Measurements from ENCODE around the gene KPNA5. TPM values are rescaled to one million over a fixed set of nuclear protein-coding genes. Genes with fewer than 3 reads are reported as not detected.
"Not testable (repeated sequence)": the region's sequence is repeated elsewhere in the genome, so short reads cannot be mapped to it uniquely, and the experiment has no call there.

Gene KPNA5
- total RNA-seq, 2 donors from 2014 or later = 3.1 to 3.3 TPM

DNA sequence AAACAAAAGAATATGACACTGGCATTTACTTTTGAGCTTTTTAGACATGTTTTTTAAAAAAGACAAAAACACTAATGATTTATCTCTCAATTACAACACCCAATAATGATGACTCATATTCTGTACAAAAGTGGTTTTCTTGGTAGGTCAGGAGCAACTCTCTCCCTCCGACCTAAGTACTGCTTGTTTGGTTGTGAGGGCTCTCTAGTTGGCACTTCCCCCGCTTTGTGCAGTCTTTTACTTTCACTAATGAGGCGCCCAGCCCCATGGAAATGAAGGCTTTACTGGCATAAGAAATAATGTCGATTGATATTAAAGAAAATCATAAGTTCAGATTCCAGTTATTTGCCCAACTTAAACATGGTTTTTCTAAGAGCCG is 1.3 kb downstream of the KPNA5 start:
- H3K36me3 ChIP-seq (replicated peaks in 1 of 2; ENCODE audit: insufficient read depth in 1 of 2, low read depth in 2 of 2) = no peaks in the 10 kb centered on the region
- WGBS, 2 donors = 71 to 79% methylated on average over 5 of the region's 5 CpGs
- intact Hi-C loops (cut with DNase I) = no loop called here
- H3K27me3 ChIP-seq = no peaks in the 10 kb centered on the region
- H3K4me3 ChIP-seq = no peak overlapping the region
- H3K27ac ChIP-seq = peak overlapping the region in 1 of 4 donors; percentile 91
- H3K9me3 ChIP-seq = no peaks in the 10 kb centered on the region
- H3K4me1 ChIP-seq = no peaks in the 10 kb centered on the region
- DNase-seq = peak in 1 of 4 donors; percentile 13
- ATAC-seq = no peak
- TF ChIP-seq, protein P1, sequence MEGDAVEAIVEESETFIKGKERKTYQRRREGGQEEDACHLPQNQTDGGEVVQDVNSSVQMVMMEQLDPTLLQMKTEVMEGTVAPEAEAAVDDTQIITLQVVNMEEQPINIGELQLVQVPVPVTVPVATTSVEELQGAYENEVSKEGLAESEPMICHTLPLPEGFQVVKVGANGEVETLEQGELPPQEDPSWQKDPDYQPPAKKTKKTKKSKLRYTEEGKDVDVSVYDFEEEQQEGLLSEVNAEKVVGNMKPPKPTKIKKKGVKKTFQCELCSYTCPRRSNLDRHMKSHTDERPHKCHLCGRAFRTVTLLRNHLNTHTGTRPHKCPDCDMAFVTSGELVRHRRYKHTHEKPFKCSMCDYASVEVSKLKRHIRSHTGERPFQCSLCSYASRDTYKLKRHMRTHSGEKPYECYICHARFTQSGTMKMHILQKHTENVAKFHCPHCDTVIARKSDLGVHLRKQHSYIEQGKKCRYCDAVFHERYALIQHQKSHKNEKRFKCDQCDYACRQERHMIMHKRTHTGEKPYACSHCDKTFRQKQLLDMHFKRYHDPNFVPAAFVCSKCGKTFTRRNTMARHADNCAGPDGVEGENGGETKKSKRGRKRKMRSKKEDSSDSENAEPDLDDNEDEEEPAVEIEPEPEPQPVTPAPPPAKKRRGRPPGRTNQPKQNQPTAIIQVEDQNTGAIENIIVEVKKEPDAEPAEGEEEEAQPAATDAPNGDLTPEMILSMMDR (IDR thresholded peaks at IDR 0.05) = no peak
- TF ChIP-seq POLR2A (IDR thresholded peaks at IDR 0.05) = no peak

DNA sequence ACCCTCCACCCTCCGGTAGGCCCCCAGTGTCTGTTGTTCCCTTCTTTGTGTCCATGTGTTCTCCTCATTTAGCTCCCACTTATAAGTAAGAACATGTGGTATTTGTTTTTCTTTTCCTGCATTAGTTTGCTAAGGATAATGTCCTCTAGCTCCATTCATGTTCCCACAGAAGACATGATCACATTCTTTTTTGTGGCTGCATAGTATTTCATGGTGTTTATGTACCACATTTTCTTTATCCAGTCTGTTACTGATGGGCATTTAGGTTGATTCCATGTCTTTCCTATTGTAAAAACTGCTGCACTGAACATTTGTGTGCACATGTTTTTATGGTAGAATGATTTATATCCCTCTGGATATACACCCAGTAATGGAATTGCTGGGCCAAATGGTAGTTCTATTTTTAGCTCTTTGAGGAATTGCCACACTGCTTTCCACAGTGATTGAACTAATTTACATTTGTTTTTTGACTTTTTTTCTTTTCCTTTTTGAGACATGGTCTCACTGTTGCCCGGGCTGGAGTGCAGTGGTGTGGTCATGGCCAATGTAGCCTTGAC is 4.5 kb downstream of the KPNA5 start:
- no peak for DNase-seq
- intact Hi-C loops (cut with DNase I) = no loop called here
- H3K27ac ChIP-seq = no peak overlapping the region
- H3K4me3 ChIP-seq = no peak overlapping the region
- TF ChIP-seq, protein P1 (IDR thresholded peaks at IDR 0.05) = no peak
- no peak for TF ChIP-seq POLR2A (IDR thresholded peaks at IDR 0.05)
- no peaks in the 10 kb centered on the region for H3K9me3 ChIP-seq
- no peaks in the 10 kb centered on the region for H3K36me3 ChIP-seq (replicated peaks in 1 of 2; ENCODE audit: insufficient read depth in 1 of 2, low read depth in 2 of 2)
- H3K4me1 ChIP-seq = no peaks in the 10 kb centered on the region
- H3K27me3 ChIP-seq = no peaks in the 10 kb centered on the region
- 92 to 100% methylated on average over 2 of the region's 2 CpGs for WGBS, 2 donors
- no peak for ATAC-seq

DNA sequence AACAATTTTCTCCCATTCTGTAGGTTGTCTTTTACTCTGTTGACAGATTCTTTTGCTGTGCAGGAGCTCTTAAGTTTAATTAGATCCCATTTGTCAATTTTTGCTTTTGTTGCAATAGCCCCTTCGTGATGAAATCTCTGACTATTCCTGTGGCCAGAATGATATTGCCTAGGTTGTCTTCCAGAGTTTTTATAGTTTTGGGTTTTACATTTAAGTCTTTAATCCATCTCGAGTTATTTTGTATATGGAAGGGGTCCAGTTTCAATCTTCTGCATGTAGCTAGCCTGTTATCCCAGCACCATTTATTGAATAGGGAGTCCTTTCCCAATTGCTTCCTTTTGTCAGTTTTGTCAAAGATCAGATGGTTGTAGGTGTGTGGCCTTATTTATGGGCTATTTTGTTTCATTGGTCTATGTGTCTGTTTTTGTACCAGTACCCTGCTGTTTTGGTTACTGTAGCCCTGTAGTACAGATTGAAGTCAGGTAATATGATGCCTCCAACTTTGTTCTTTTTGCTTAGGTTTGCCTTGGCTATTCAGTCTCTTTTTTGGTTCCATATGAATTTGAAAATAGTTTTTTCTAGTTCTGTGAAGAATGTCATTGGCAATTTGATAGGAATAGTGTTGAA is 5.6 kb downstream of the KPNA5 start:
- H3K4me3 ChIP-seq; intact Hi-C loops (cut with DNase I); H3K9me3 ChIP-seq; H3K27ac ChIP-seq; H3K36me3 ChIP-seq (replicated peaks in 1 of 2; ENCODE audit: insufficient read depth in 1 of 2, low read depth in 2 of 2); H3K4me1 ChIP-seq; H3K27me3 ChIP-seq; DNase-seq; ATAC-seq: not testable (repeated sequence)
- WGBS, 2 donors = 75 to 84% methylated on average over 2 of the region's 2 CpGs

DNA sequence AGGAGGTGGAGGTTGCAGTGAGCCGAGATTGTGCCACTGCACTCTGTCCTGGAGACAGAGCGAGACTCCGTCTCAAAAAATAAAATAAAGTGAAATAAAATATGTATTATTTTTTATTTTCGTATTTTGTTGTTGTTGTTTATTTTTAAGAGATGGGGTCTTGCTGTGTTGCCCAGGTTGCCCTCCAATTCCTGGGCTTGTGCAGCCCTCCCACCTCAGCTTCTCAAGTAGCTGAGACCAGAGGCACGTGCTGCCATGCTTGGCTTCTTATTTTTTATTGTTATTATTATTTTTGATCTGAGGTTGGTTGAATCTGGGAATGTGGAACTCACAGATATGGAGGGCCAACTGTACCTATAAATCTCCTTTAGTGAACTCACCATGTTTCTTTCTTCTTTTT is 10.1 kb downstream of the KPNA5 start:
- TF ChIP-seq POLR2A (IDR thresholded peaks at IDR 0.05) = no peak
- TF ChIP-seq, protein P1 (IDR thresholded peaks at IDR 0.05) = no peak

DNA sequence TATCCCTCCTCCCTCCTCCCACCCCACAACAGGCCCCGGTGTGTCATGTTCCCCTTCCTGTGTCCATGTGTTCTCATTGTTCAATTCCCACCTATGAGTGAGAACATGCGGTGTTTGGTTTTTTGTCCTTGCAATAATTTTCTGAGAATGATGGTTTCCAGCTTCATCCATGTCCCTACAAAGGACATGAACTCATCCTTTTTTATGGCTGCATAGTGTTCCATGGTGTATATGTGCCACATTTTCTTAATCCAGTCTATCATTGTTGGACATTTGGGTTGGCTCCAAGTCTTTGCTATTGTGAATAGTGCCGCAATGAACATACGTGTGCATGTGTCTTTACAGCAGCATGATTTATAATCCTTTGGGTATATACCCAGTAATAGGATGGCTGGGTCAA is 11.9 kb downstream of the KPNA5 start:
- DNase-seq; H3K4me3 ChIP-seq; H3K36me3 ChIP-seq (replicated peaks in 1 of 2; ENCODE audit: insufficient read depth in 1 of 2, low read depth in 2 of 2); H3K27me3 ChIP-seq; H3K27ac ChIP-seq; ATAC-seq; H3K9me3 ChIP-seq; intact Hi-C loops (cut with DNase I); H3K4me1 ChIP-seq: not testable (repeated sequence)
- WGBS, 2 donors = 91 to 96% methylated on average over 4 of the region's 4 CpGs

More for the DNA sequence above, 10.1 kb downstream of the KPNA5 start:
- H3K36me3 ChIP-seq (replicated peaks in 1 of 2; ENCODE audit: insufficient read depth in 1 of 2, low read depth in 2 of 2) = no peaks in the 10 kb centered on the region
- WGBS, 2 donors = 95 to 96% methylated on average over 5 of the region's 5 CpGs
- DNase-seq = no peak
- H3K4me3 ChIP-seq = no peak overlapping the region
- ATAC-seq = no peak
- H3K27me3 ChIP-seq = no peaks in the 10 kb centered on the region
- intact Hi-C loops (cut with DNase I) = no loop called here
- H3K4me1 ChIP-seq = no peaks in the 10 kb centered on the region
- H3K27ac ChIP-seq = no peak overlapping the region
- H3K9me3 ChIP-seq = no peaks in the 10 kb centered on the region

DNA sequence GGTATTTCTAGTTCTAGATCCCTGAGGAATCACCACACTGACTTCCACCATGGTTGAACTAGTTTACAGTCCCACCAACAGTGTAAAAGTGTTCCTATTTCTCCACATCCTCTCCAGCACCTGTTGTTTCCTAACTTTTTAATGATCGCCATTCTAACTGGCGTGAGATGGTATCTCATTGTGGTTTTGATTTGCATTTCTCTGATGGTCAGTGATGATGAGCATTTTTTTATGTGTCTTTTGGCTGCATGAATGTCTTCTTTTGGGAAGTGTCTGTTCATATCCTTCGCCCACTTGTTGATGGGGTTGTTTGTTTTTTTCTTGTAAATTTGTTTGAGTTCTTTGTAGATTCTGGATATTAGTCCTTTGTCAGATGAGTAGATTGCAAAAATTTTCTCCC is 12.3 kb downstream of the KPNA5 start:
- WGBS, 2 donors = 96 to 97% methylated on average over 3 of the region's 3 CpGs
- H3K4me3 ChIP-seq; H3K4me1 ChIP-seq; H3K27ac ChIP-seq; H3K27me3 ChIP-seq; ATAC-seq; H3K36me3 ChIP-seq (replicated peaks in 1 of 2; ENCODE audit: insufficient read depth in 1 of 2, low read depth in 2 of 2); intact Hi-C loops (cut with DNase I); DNase-seq; H3K9me3 ChIP-seq: not testable (repeated sequence)
